HepG2 (cell line): ENCODE results near the gene NCCRP1. TPM values are rescaled to one million over a fixed set of nuclear protein-coding genes. Genes with fewer than 3 reads are reported as not detected.

Experiments
- ATAC-seq: fragments of 200-7000 bp; cut with Tn5 transposase; 3 replicates; pipeline ENCODE4 v1.9.1; 2020; ENCODE audit warnings: mild to moderate bottlenecking, moderate library complexity
- BruUV-seq: library from RNA; stranded (reverse); fragments of 400-500 nt; replicated peaks from 2 replicates; lab custom pipeline; 2021; lab: Mats Ljungman, UMichigan
- CTCF ChIA-PET: fragments of 300-600 bp; formaldehyde crosslinking; extraction: SDS; loops from one replicate; lab custom pipeline; 2021; ENCODE audit warnings: low total read pairs, inconsistent platforms, low intra/inter-chr PET ratio; lab: Yijun Ruan, JAX
- POLR2A ChIA-PET: fragments of 350-600 bp; sonication (Branson Sonifier 250); formaldehyde crosslinking; loops from one replicate; lab custom pipeline; 2020; ENCODE audit warnings: antibody characterized with exemption, inconsistent platforms; lab: Yijun Ruan, JAX
- DNase-seq: peaks from one replicate; pipeline ENCODE4 v3.0.0-alpha.2; 2015; ENCODE audit warnings: low spot score
- FAIRE-seq: peaks from 3 replicates; lab custom pipeline; 2011; peaks lifted over from hg19 to GRCh38; lab: Jason Lieb, UNC
- H2AFZ ChIP-seq: one replicate; pipeline ENCODE4 v1.6.1; 2011; ENCODE audit warnings: low read length, inconsistent platforms
- H3K27ac ChIP-seq: fragments of 300-600 bp; 3 replicates; pipeline ENCODE4 v1.8.0; 2011; ENCODE audit warnings: mixed run types, mild to moderate bottlenecking, mixed read lengths, low read length, inconsistent platforms; ENCODE audit not compliant: insufficient read depth; ENCODE audit errors: extremely low read length
- H3K27me3 ChIP-seq, 2 experiments: fragments of 200-600 bp in 1 of 2; 2 replicates in 1 of 2; 3 replicates in 1 of 2; pipeline versions ENCODE4 v1.6.0 to v1.8.0; 2011; ENCODE audit warnings: low read length in 2 of 2, mild to moderate bottlenecking in 2 of 2, moderate library complexity in 2 of 2, inconsistent platforms in 1 of 2; ENCODE audit not compliant: insufficient read depth in 2 of 2, control insufficient read depth in 1 of 2
- H3K36me3 ChIP-seq, 2 experiments: fragments of 200-600 bp in 1 of 2; replicated peaks in 1 of 2; 2 replicates in 1 of 2; 3 replicates in 1 of 2; pipeline versions ENCODE4 v1.5.1 to v1.8.0; 2011; ENCODE audit warnings: low read length in 2 of 2, inconsistent platforms in 1 of 2; ENCODE audit not compliant: insufficient read depth in 2 of 2, control insufficient read depth in 1 of 2
- H3K4me1 ChIP-seq: 2 replicates; pipeline ENCODE4 v1.5.1; 2012; ENCODE audit warnings: low read length, inconsistent platforms; ENCODE audit not compliant: insufficient read depth
- H3K4me2 ChIP-seq: 2 replicates; pipeline ENCODE4 v1.6.0; 2011; ENCODE audit warnings: low read depth, low read length, inconsistent platforms
- H3K4me3 ChIP-seq, 3 experiments: fragments of 200-600 bp in 1 of 3; sonication (generic), shearing (Covaris generic) in 1 of 3; replicated peaks in 1 of 3; 2 replicates each; pipeline ENCODE4 v1.5.1; 2011 to 2016; ENCODE audit warnings: low read length in 3 of 3, inconsistent platforms in 2 of 3, low read depth in 2 of 3, mild to moderate bottlenecking in 2 of 3, control low read depth in 1 of 3, mixed read lengths in 1 of 3; ENCODE audit not compliant: insufficient read depth in 1 of 3
- H3K79me2 ChIP-seq: one replicate; pipeline ENCODE4 v1.6.1; 2011; ENCODE audit warnings: low read length, inconsistent platforms; ENCODE audit not compliant: insufficient read depth
- H3K9ac ChIP-seq: 2 replicates; pipeline ENCODE4 v1.6.0; 2011; ENCODE audit warnings: mild to moderate bottlenecking, low read depth, low read length, inconsistent platforms; ENCODE audit not compliant: insufficient read depth
- H3K9me3 ChIP-seq: 2 replicates; pipeline ENCODE4 v1.5.1; 2012; ENCODE audit warnings: mild to moderate bottlenecking, low read length
- H4K20me1 ChIP-seq: 2 replicates; pipeline ENCODE4 v1.6.0; 2011; ENCODE audit warnings: inconsistent platforms, mild to moderate bottlenecking, low read length, moderate library complexity; ENCODE audit not compliant: insufficient read depth
- GMEB2 ChIP-seq: IDR thresholded peaks from 2 replicates; pipeline ENCODE4 v1.6.1; 2016; ENCODE audit warnings: missing biosample characterization, missing genetic modification reagents, low read depth
- IKZF4 ChIP-seq: sonication (generic); formaldehyde crosslinking; IDR thresholded peaks from 2 replicates; pipeline ENCODE4 v1.5.1; 2020; ENCODE audit warnings: borderline replicate concordance, mild to moderate bottlenecking, low read depth, missing genetic modification reagents; ENCODE audit errors: not compliant biosample characterization
- ISL2 ChIP-seq: sonication (generic); formaldehyde crosslinking; IDR thresholded peaks from 2 replicates; pipeline ENCODE4 v1.5.0; 2020; ENCODE audit warnings: missing genetic modification reagents
- ZBTB1 ChIP-seq: sonication (generic); formaldehyde crosslinking; IDR thresholded peaks from 2 replicates; pipeline ENCODE4 v1.4.0; 2020; ENCODE audit warnings: missing genetic modification reagents, borderline replicate concordance
- ZNF431 ChIP-seq: sonication (generic); formaldehyde crosslinking; IDR thresholded peaks from 2 replicates; pipeline ENCODE4 v1.9.0; 2022; ENCODE audit warnings: missing genetic modification reagents, low read depth, mild to moderate bottlenecking, borderline replicate concordance
- ZXDC ChIP-seq: sonication (generic); formaldehyde crosslinking; IDR thresholded peaks from 2 replicates; pipeline ENCODE4 v1.5.0; 2020; ENCODE audit warnings: mild to moderate bottlenecking, missing genetic modification reagents
- WGBS: methylation state at CpG from one replicate; pipeline ENCODE4 v1.1.6; 2017; ENCODE audit warnings: low lambda C conversion rate; 5-methylcytosine and 5-hydroxymethylcytosine counted together
- in situ Hi-C: cut with HindIII; loops from 2 replicates; pipeline ENCODE4 v1.10.0; 2017; ENCODE audit warnings: low pct_unique_long_range_greater_than_20kb; ENCODE audit not compliant: extremely low pct_ligation_motif_present
- intact Hi-C: fragments of 100-400 bp; cut with micrococcal nuclease; formaldehyde crosslinking; loops from one replicate; pipeline ENCODE4 v1.10.0; 2022; ENCODE audit not compliant: unreplicated experiment
- polyA plus RNA-seq, 8 experiments: library from polyadenylated mRNA; depleted of rRNA in 3 of 8; stranded (reverse) in 7 of 8; unstranded in 1 of 8; fragments of >200 nt; fragmentation: Illumina TruSeq in 4 of 8; extraction: Trizol in 4 of 8; gene quantifications; 2 replicates each; pipeline versions ENCODE4 v1.2.1 to v1.2.3, GENCODE V29; 2011 to 2016; ENCODE audit warnings: low read depth in 4 of 8, missing spikeins in 1 of 8, mixed read lengths in 1 of 8; ENCODE audit not compliant: insufficient read depth in 1 of 8
- total RNA-seq, 5 experiments: library from RNA; depleted of rRNA; stranded (reverse); fragments of >200 nt; fragmentation: Illumina TruSeq; extraction: Trizol; gene quantifications; 2 replicates each; pipeline ENCODE4 v1.2.3, GENCODE V29; 2016; ENCODE audit warnings: low read depth in 1 of 5

The NCCRP1 gene
- total and polyA plus RNA-seq, 2 of the 13 experiments (the other 11 are each of a cell fraction or from before 2014, with no cell fraction given), result not detected

GRCh38 chr19:39203372-39204341 is 6.9 kb downstream of the NCCRP1 start, which contains the start of gene SYCN (continued):
- TF ChIP-seq ZNF431, result no peak
- no peak for TF ChIP-seq GMEB2 (CRISPR knock-in tag)
- TF ChIP-seq ZXDC (CRISPR knock-in tag), result no peak
- TF ChIP-seq ZBTB1 (CRISPR knock-in tag), result no peak

- no peaks in the 10 kb centered on the region for H3K36me3 ChIP-seq
- ChIA-PET POLR2A (interaction anchor here (1.4 kb wide), 1 partner anchor 275 kb away, joined by 3 read pairs; the partner anchor contains the start of genes MRPS12 and SARS2), CTCF (no interaction called here)
- WGBS, result 63% methylated on average over 3 of the region's 3 CpGs
- H3K27me3 ChIP-seq, result peaks cover 6 to 42% of the 10 kb centered on the region in 2 experiments
- TF ChIP-seq IKZF4 (no peak), ISL2 (CRISPR knock-in tag) (no peak)
- H2AFZ ChIP-seq, result no peak overlapping the region
- H3K79me2 ChIP-seq, result no peaks in the 10 kb centered on the region
- no peak for DNase-seq
- intact Hi-C loops, result no loop called here
- no peak overlapping the region for H3K4me3 ChIP-seq
- H3K27ac ChIP-seq, result no peak overlapping the region
- in situ Hi-C loops, result no loop called here
- FAIRE-seq, result no peak
- no peaks in the 10 kb centered on the region for H3K9me3 ChIP-seq
- H4K20me1 ChIP-seq, result no peaks in the 10 kb centered on the region
- H3K4me2 ChIP-seq, result no peak overlapping the region
- BruUV-seq, result no TSS peak
- H3K4me1 ChIP-seq, result peaks cover 9% of the 10 kb centered on the region; the same call in 1 of the 2 replicates
- no peak for ATAC-seq
- H3K9ac ChIP-seq, result no peak overlapping the region
Measured at GRCh38 chr19:39205449-39205764, 8.6 kb downstream of the NCCRP1 start.
